ENCODE results near the gene STAC. TPM values are rescaled to one million over a fixed set of nuclear protein-coding genes. Genes with fewer than 3 reads are reported as not detected.

Gene STAC
- total and polyA plus RNA-seq, 2 experiments from 2014 or later = 12.2 to 24.9 TPM

GRCh38 chr3:36519682-36520081, 139.4 kb downstream of the STAC start:
- H3K9me3 ChIP-seq (ENCODE audit: low read depth) = no peaks in the 10 kb centered on the region
- peak overlapping the region; percentile 85 for H3K27ac ChIP-seq
- no peaks in the 10 kb centered on the region for H3K27me3 ChIP-seq
- TF ChIP-seq CTCF (IDR thresholded peaks at IDR 0.05; ENCODE audit: low read depth, low read length) = no peak
- peaks cover 27% of the 10 kb centered on the region for H3K4me1 ChIP-seq (ENCODE audit: low read depth)
- DNase-seq (ENCODE audit: low read depth in 1 of 2, low spot score in 1 of 2) = no peak
- no peak overlapping the region for H3K4me3 ChIP-seq
- H3K36me3 ChIP-seq = no peaks in the 10 kb centered on the region

GRCh38 chr3:36520241-36521006, 140.1 kb downstream of the STAC start:
- Histone ChIP-seq H3K4me3 (no peak overlapping the region), H3K36me3 (no peaks in the 10 kb centered on the region), H3K4me1 (ENCODE audit: low read depth) (peaks cover 34% of the 10 kb centered on the region), H3K27ac (peak overlapping the region; percentile 85), H3K27me3 (no peaks in the 10 kb centered on the region), H3K9me3 (ENCODE audit: low read depth) (no peaks in the 10 kb centered on the region)
- TF ChIP-seq CTCF (IDR thresholded peaks at IDR 0.05; ENCODE audit: low read depth, low read length) = no peak
- DNase-seq (ENCODE audit: low read depth in 1 of 2, low spot score in 1 of 2) = peak in 1 of 2 donors; percentile 56

GRCh38 chr3:36521007-36521379, 140.7 kb downstream of the STAC start:
- Histone ChIP-seq H3K4me3 (no peak overlapping the region), H3K36me3 (no peaks in the 10 kb centered on the region), H3K9me3 (ENCODE audit: low read depth) (no peaks in the 10 kb centered on the region), H3K4me1 (ENCODE audit: low read depth) (peaks cover 40% of the 10 kb centered on the region), H3K27me3 (no peaks in the 10 kb centered on the region), H3K27ac (peak overlapping the region; percentile 85)
- DNase-seq (ENCODE audit: low read depth in 1 of 2, low spot score in 1 of 2) = no peak
- TF ChIP-seq CTCF (IDR thresholded peaks at IDR 0.05; ENCODE audit: low read depth, low read length) = no peak

GRCh38 chr3:36524560-36524959, 144.3 kb downstream of the STAC start:
- Histone ChIP-seq H3K27me3 (no peaks in the 10 kb centered on the region), H3K27ac (peak overlapping the region; percentile 49), H3K9me3 (ENCODE audit: low read depth) (no peaks in the 10 kb centered on the region), H3K4me3 (no peak overlapping the region), H3K4me1 (ENCODE audit: low read depth) (peaks cover 36% of the 10 kb centered on the region), H3K36me3 (no peaks in the 10 kb centered on the region)
- no peak for DNase-seq (ENCODE audit: low read depth in 1 of 2, low spot score in 1 of 2)
- no peak for TF ChIP-seq CTCF (IDR thresholded peaks at IDR 0.05; ENCODE audit: low read depth, low read length)

- no peak for TF ChIP-seq CTCF (IDR thresholded peaks at IDR 0.05; ENCODE audit: low read depth, low read length)
- H3K27ac ChIP-seq = peak overlapping the region; percentile 49
- H3K4me1 ChIP-seq (ENCODE audit: low read depth) = peaks cover 29% of the 10 kb centered on the region
- no peaks in the 10 kb centered on the region for H3K9me3 ChIP-seq (ENCODE audit: low read depth)
- no peaks in the 10 kb centered on the region for H3K36me3 ChIP-seq
- H3K4me3 ChIP-seq = no peak overlapping the region
- DNase-seq (ENCODE audit: low read depth in 1 of 2, low spot score in 1 of 2) = peak; percentile 25 to 35
- no peaks in the 10 kb centered on the region for H3K27me3 ChIP-seq
Observed at GRCh38 chr3:36525115-36525801, 145.0 kb downstream of the STAC start.

Measured in cardiac muscle cell (in vitro differentiated cells and primary cell).